Neural progenitor cell (in vitro differentiated cells): Measurements from ENCODE around the gene SYDE2.

ENCODE experiments used
- CTCF ChIP-seq: fragments of 200-600 bp; sonication (generic); IDR thresholded peaks from 2 replicates; pipeline ENCODE4 v1.5.1; 2017; ENCODE audit warnings: antibody characterized with exemption, mild to moderate bottlenecking
- EZH2 ChIP-seq: fragments of 200-600 bp; sonication (generic); IDR thresholded peaks from 2 replicates; pipeline ENCODE4 v1.6.1; 2017; ENCODE audit warnings: antibody characterized with exemption, mild to moderate bottlenecking, moderate library complexity

GRCh38 chr1:85121744-85122143 lies 79.1 kb downstream of the SYDE2 start:
- no peak for TF ChIP-seq CTCF
- TF ChIP-seq EZH2: no peak
